Measurements from ENCODE around the gene WDR54.
"Not testable (repeated sequence)": the region's sequence is repeated elsewhere in the genome, so short reads cannot be mapped to it uniquely, and the experiment has no call there.

Gene WDR54

DNA sequence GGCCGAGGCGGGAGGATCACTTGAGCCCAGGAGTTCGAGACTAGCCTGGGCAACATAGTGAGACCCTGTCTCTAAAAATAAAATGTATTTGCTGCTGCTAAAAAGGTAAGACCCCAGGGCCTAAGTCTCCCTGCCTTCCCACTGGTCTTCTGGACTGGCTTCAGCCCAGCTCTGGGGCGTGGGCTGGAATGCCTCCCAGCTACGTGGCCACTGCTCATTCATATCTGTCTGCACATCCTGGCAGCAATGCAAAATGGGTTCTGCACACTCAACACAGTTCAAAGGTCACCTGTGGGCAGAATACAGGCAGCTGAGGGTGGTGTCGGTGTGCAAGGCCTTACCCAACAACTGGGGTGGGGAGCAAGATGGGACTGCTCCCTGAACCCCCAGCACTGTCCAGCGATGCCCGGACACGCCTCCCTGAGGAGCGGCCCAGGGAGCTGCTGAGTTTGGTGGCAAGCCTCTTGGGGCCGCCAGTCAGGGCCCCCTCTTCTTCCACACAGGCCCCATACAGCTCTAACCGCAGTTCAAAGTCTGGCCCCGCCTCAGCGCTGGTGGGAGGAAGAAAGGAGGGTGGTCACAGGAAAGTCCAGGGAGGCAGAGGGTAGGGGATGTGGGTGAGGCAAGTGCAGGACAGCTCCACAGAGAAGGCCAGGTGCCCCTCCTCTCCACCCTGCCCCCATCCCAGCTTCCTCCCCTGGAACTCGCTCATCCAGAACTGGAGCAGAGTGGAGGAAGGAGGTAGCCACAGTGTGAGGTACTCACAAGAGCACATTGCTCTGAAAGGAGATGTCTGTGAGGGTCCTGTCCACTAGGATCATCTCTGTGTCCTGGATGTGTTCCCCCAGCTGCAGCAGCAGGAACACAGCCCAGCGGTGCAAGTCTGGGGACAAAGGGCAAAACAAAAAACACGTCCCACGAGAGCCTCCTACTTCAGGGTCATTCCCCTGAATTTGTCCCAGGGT, 8.2 kb downstream of the WDR54 start:
- DNase-seq: no peak

DNA sequence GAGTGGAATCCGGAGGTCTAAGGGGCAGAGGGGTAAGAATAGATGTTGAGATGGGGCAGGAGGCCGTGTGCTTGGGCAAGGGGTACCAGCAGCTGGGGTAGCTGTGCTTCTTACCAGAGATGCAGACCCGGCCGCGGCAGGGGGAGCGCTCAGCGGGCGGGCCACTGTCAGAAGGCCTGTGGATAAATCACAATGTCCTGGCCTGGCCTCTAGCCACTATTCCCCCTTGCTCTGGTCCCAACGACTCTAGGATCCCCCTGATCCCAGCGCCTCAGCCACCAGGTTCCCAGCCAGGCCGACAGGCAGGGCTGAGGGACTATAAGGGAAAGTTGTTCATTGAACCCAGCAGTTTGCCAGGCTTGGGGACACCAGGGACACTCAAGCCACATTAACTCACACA, 9.0 kb downstream of the WDR54 start:
- DNase-seq: no peak

DNA sequence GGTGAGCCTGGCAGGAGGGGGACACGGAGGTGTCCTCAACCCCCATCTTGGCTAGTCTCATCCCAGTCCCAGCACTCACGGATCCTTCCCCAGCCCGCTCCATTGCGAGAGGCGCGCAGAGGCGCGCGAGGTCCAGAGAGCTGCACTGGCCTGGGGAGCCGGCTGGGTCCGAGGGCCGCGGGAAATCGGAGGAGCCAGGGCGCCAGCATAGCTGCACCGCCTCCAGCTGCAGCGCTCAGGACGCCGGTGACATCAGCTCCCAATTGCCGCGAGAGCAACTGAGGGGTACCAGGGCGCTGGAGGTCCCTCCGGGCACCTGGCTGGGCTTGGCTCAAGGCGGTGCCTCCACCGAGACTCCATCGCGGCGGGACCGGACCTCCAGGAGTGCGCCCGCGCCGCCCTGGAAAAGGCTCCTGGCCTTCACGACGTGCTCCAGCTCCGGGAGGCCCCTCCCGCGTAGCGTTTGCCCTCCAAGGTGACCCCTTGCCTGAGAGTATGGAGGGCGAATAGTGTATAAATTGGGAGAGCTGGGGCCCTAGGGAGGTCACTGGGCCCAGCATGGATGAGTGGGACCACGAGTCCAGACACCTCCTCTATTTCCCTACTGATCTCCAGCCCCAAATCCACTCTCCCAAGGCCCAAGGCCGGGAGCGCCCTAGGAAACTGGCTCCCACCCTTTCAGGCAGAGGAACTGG, 14.7 kb downstream of the WDR54 start:
- no peak for DNase-seq

DNA sequence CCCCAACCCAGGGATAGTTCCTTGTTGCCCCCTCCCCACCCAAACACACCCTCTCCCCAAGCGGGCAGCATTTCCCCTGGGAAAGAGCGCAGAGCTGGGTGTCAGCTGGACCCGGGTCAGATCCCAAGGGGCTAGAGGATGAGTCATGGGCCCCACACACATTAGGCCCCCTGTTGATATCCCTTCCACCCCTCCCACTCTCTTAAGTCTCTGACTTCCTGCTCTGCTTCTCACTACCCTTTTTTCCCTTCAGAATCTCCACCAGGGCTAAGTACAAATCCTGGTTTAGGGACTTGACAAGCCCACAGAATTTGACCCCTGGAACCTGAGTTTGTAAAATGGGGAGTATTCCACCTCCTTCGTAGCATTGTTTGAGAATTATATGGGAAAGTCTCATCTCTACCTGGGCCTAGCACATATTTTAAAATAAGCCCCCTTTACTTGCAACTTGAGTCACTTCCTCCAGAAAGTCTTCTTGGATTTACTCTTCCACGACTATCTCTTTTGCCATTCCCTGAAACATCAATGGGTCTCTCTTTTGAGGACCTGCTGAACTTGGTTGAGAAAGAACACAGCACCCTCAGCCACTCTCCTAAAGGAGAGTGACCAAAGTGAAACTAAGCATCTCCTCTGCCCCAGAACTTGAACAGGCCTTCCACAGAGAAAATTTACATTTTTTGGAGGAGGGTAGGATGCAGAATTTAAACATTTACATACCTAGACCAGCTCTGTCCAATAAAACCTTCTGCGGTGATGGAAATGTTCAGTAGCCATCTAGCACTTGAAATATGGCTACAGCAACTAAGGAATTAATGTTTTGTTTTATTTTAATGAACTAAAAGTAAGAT, 15.5 kb downstream of the WDR54 start:
- no peak for DNase-seq

DNA sequence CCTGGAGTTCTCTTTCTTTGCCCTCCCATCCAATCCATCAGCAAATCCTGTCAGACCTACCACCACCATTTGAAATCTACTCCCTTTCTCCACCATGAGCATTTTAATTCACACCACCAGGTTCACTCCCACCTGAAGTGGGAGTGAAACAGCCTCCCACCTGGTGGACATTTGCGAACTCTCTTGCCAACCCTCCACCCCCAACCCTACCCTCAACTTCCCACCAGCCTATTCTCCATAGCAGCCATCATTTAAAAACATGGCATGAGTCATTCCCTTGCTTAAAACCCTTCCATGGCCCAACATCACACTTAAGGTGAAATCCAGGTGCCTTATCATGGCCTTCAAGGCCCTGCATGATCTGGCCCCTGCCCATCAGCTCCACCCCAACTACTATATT, 16.7 kb downstream of the WDR54 start:
- DNase-seq: no peak

DNA sequence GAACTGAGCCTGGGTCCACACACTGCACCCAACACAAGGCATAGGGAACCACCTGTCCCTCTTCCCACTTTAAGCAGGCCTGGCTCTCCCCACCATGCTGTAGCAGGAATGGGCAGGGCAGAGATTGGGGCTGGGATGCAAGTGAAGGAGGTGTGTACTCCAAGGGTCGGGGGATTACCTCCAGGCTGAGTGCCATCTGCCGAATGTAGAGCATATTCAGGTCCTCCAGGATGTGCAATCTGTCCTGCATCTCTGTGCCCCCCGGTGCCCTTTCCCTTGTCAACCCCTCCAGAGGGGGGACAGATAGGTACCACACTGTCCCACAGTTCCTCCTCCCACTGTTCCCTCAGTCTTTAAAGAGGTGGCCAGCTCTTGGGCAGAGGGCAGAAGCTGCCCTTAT, 17.8 kb downstream of the WDR54 start:
- DNase-seq: no peak

DNA sequence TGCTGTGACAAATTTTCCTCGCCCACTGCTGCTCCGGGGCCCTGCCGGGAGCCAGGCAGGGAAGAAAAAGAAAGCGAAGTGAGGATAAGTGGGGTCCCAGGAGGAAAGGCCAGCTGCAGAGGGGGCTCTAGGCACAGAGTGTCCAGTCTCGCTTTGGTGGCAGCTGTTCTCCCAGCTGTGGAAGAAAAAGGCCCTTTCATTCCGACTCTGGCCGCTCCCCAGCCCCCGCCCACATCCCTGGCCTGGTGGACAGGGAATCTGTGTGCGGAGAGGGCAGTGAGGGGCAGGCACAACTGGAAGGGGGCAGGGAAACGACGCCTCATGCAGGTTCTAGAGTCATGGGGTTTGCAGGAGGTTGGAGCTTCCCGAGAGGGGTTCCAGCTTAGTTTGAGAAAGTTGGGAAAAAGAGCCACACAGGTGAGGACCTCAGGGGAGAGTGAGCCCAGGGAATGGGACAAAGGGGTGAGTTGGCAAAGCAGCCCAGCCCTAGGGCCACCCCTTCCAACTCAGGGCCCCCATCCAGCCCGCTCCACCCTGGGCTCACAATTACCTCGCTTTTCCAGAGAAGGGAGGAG, 18.4 kb downstream of the WDR54 start:
- peak in 13 of 14 donors; percentile 33 to 93 (median 78) for DNase-seq

DNA sequence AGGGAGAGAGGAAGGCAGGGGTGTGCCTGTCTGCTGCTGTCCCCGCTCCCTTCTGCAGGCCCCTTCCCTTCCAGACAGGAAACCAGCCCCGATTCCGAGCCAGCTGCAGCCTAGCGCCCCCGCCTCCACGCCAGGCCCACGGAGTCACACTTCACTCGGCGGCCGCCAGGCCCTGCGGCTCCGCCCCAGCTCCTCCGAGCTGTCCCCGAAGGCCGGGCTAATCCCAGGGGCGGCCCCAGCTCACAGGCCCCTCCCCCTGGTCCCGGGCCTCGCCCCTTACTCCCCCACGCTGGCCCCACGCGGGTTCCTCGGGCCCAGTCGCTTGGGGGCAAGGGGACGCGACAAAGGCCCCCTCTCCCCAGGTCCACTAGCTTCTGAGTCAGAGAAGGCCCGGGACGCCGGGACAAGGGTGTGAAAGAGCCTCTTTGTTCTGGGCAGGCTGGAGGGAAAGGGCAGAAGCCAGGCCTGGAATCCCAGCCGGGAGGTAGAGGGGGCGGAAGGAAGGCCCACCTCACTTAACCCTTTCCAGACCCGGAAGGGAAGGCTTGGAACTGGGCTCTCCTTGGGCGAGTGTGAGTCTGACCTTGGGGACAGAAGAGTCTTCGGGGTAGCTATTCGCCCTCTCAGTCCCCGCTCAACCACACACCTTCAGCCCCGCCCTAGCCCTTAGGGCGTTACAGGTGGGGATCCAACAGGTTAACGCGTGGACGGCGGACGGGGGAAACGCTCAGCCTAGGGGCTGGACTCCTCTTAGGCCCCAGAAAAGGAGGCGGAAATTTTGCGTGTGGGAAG, 19.0 kb downstream of the WDR54 start:
- peak; percentile 22 to 98 (median 82) for DNase-seq

DNA sequence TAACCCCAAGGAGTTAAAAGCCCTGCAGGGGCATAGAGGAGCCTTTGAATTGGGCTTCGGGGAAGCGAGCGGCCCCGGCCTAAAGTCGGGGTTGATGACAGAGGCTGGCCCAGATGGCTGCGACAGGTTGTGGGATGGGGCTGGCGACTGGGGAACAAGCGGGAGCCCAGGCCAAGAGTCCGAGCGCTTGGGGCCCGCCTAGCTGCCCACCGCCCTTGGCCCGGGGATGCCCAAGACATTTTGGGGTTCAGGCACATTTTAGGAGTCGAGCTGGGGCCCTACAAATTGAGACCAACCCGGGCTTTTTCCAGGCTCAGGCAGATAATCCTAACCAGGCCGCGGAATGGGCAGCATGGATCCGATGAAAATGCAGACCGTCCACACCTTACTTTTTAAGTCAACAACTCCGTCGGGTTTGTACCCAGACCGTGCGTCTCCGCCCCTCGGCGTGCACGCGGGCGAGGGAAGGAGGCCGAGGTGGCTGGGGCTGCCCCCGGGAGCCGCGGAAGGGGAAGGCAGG, 19.7 kb downstream of the WDR54 start:
- DNase-seq: peak in 3 of 14 donors; percentile 30 to 69 (median 61)

DNA sequence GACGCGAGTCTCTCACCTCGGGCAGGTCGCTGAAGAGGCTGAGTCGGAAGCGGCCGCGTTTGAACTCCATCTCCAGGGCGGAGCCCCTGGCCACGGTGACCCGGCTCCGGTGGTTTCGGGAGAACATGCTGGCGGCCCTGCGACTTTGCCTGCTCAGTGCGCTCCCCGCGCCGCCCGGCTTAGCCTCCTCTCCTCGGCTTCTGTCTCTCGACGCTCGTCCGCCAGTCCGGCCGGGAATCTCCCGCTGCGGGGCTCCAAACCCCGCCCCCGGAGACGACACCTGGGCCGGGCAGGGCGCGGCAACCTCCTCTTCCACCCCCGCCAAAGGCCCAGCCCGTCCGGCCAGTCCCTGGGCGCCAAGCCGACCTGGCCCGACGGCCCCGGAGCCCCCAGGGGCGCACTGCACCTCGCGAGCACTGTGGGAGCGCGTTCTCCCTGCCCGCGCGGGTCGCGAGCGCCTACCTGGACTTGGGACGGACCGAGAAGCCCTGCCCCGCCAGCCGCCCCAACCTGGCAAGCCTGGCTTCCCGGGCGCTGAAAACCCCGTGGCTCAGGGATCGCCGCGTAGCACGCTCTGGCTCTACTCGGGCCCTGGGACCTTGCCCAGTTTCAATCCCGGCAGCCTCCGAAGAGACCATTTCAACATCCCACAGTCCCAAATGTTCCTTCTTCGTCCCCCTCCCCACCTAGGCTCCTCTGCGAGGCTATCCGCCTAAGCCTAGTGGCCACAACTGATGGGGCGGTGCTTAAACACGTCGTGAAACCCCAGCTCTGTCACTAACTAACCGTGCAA, 20.4 kb downstream of the WDR54 start, which contains the start of gene RTKN:
Gene RTKN, minus strand, starts transcription at position 248 of the 793 bp plus-strand sequence. Its CDS starts 121 bp downstream, at position 127.
- peak in 3 of 14 donors; percentile 24 to 54 (median 30) for DNase-seq

DNA sequence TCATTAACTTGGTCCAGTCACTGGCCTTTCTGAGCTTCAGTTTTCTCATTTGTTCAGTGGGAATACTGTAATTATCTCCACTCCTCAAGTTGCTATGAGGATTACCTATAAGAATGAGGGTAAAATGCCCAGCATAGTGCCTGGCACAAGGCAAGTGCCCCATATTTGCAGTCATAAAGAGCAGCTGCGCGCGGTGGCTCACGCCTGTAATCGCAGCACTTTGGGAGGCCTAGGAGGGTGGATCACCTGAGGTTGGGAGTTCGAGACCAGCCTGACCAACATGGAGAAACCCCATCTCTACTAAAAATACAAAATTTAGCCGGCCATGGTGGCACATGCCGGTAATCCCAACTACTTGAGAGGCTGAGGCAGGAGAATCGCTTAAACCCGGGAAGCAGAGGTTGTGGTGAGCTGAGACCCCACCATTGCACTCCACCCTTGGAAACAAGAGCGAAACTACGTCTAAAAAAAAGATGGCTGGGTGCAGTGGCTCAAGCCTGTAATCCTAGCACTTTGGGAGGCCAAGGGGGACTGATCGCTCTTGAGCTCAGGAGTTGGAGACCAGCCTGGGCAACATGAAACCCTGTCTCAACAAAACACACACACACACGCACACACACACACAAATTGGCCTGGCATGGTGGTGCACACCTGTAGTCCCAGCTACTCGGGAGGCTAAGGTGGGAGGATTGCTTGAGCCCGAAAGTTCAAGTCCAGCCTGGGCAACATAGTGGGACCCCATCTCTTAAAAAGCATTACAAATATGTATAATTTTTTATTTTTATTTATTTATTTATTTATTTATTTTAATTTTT, 21.2 kb downstream of the WDR54 start:
- DNase-seq: not testable (repeated sequence)

DNA sequence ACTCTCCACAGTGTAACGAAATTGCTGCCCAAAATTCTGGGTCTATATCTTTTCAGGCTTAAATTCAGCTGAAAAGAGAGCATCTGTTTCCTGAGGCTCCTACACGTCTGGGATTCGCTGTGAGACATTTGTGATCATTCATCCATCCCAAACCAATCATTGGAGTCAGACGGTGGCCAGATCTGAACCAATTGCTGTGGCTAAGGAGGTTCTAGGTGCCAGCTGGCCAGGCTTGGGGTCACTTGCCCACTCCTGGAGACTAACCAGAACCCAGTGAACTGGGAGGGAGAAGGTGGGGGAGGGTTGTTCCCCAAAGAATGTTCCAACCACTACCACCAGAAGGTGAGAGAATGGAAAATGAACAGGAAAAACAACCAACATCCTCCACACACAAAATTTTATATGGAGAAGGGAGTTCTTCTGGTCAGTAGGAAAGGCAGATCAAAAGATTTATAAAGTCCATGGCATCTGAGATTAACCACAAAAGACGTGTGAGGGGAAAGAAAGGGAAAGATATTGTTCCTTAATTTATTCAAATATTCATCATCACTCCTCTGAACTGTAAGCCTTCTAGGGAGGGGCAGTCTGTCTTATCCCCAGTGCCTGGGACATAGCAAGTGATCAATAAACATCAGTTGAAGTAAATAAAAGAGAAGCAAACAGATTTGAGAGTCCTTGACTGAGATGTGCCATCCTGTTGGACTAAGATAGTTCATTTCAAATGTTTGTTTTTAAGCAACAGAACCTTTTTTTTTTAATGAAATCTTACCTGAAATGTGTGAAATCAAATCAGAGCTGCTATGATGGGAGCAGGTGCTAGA, 23.2 kb downstream of the WDR54 start:
- DNase-seq: no peak

DNA sequence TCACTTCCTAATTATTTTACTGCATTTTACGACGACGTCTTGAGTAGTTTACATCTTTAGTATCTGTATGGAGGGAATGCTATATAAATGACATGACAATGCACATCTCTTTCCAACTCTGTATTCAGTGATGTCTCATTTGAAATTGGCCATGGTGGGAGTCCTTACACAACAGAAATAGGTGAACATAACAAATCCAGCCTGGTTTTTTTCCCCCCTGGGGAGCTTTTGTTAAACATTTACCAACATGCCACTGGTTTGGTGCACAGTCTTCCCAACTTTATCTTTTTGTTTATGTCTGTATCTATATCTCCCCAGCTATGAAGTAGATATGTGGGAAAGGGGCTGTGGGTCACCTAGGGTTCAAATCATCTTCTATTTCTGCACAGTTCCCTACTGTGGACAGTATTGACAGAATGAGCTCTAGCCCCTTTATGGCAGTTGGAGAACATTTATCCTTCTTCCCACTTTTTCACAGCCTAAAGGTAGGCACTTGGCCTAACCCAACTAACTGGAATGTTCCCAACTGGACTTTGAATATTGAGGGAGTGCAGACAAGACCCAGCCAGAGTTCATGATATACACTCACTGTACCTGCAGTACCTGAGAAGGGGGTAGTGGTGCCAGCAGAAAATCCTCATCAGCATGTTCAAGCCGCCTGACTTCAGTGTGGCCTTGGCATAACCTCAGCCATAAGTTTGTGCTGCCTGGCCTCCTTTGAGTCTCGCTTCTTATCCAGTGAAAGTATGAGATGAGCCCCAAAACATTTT, 25.9 kb downstream of the WDR54 start:
- DNase-seq: no peak

DNA sequence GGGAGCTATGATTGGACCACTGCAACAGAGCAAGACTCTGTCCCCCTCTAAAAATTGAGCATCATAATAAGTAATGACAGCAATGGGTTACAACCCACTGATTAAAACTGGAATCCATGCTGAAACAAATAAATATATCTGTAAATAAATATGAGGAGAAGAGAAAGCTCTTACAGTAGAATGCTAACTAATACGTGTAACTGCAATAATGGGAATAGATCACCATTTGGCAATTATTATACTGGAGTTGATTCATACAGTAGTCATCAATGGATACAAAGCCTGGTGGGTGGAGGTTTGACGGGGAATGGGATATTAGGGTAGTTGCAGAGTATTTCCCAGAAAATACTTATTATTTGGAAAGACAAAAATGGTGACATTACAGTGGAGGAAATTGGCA, 27.2 kb downstream of the WDR54 start:
- no peak for DNase-seq

DNA sequence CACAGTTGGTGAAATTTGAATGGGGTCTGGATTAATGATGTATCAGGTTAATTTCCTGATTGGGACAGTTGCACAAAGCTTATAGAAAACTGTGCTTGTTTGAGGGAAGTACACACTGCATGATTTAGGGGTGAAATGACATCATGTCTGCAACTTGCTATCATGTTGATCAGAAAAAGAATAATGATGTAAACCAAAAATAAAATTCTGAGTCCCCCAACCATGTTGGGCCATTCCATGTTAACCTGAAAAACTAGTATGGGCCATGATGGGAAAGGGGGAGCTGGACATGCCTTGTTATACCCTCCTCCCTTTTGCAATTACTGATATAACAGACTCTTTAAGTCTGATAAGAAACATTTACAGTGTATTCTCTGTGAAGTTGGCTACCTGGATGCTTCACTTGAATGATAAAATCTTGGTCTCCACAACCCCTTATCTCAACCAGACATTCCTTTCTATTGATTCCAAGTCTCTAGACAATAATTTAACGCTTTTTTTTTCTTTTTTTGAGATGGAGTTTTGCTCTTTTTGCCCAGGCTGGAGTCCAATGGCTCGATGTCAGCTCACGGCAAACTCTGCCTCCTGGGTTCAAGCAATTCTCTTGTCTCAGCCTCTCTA, 29.1 kb downstream of the WDR54 start:
- DNase-seq: no peak

DNA sequence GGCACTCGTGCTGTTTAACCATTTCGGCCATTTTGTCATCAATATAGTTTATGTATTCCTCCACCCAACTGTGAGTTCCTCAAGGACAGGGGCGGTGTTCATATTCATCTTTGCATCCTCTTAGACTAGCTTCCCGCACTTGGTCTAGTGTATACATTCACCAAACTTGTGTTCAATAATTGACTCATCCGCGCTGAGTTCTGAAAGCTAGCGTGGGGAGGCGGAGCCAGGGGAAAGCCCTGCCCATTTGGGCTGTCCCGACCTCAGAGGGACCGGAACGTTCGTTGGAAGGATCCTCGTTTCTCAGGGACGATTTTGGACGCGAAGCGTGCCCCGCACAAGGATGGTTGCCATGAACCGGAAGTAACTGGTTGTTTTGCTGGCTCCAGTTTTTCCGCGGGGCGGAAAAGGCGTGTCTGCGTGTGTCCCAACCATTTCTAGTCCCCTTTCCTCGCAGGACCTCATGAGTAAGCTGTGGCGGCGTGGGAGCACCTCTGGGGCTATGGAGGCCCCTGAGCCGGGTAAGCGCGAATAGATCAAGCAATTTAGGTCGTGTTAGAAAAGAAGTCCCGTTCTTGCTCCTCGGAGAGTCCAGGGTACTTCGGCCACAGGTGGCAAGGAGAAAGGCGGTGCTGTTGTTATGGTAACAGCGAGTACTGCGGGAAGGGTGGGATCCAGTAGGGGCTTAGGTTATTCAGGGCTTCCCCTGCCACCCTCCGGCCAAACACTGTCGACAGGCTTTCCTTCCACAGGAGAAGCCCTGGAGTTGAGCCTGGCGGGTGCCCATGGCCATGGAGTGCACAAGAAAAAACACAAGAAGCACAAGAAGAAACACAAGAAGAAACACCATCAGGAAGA, 33.4 kb downstream of the WDR54 start, which contains the start of gene INO80B:
Gene INO80B, plus strand, starts transcription at position 434 of the 858 bp plus-strand sequence. Its CDS starts 30 bp downstream, at position 464.
- DNase-seq: peak; percentile 68 to 97 (median 94)

Measured in C1 segment of cervical spinal cord (tissue), 14 donors.